HL-60 (cell line): ENCODE data around the gene SPAG7.

Experiments
- GABPA ChIP-seq: IDR thresholded peaks from 2 replicates; pipeline ENCODE4 v1.6.1; 2012; ENCODE audit warnings: low read depth
- POLR2AphosphoS5 ChIP-seq: IDR thresholded peaks from 2 replicates; pipeline ENCODE4 v1.6.1; 2012; ENCODE audit warnings: low read depth
- TF ChIP-seq, protein P1 (sequence below): IDR thresholded peaks from one replicate; pipeline ENCODE4 v1.5.1; 2011; ENCODE audit warnings: low read length, control low read depth, inconsistent platforms; ENCODE audit not compliant: insufficient read depth
- TF ChIP-seq, protein P2 (sequence below): IDR thresholded peaks from 2 replicates; pipeline ENCODE4 v1.6.1; 2012; ENCODE audit warnings: low read depth; ENCODE audit not compliant: insufficient replicate concordance

DNA sequence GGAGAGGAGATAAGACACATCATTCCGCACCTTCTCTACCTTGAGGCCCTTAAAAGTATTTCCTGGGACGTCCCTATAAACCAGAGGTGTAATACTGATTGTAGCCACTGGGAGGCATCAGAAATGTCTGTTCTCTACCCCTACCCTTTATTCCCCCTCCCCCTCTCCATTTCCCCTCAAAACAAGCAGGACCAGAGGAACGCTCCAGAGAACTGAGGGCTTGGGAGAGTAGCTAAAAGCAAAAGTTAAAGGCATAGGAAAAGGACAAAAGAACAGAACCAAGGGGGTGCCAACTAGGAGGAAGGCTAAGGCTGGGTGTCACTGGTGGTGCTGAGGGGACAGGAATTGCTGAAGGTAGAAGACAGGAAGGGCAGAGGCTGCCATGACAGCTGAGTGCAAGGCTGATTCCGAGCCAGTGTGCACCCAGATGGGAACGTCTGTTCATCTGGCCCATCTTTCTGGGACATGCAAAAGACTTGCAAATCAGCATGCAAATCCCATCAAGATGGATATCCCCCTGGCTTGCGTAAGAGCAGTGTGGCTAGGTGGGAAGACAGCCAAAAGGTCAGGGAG lies 13.1 kb upstream of the SPAG7 start:
- TF ChIP-seq, protein P1, sequence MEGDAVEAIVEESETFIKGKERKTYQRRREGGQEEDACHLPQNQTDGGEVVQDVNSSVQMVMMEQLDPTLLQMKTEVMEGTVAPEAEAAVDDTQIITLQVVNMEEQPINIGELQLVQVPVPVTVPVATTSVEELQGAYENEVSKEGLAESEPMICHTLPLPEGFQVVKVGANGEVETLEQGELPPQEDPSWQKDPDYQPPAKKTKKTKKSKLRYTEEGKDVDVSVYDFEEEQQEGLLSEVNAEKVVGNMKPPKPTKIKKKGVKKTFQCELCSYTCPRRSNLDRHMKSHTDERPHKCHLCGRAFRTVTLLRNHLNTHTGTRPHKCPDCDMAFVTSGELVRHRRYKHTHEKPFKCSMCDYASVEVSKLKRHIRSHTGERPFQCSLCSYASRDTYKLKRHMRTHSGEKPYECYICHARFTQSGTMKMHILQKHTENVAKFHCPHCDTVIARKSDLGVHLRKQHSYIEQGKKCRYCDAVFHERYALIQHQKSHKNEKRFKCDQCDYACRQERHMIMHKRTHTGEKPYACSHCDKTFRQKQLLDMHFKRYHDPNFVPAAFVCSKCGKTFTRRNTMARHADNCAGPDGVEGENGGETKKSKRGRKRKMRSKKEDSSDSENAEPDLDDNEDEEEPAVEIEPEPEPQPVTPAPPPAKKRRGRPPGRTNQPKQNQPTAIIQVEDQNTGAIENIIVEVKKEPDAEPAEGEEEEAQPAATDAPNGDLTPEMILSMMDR, result peak; percentile 19
- no peak for TF ChIP-seq POLR2AphosphoS5
- TF ChIP-seq, protein P2, sequence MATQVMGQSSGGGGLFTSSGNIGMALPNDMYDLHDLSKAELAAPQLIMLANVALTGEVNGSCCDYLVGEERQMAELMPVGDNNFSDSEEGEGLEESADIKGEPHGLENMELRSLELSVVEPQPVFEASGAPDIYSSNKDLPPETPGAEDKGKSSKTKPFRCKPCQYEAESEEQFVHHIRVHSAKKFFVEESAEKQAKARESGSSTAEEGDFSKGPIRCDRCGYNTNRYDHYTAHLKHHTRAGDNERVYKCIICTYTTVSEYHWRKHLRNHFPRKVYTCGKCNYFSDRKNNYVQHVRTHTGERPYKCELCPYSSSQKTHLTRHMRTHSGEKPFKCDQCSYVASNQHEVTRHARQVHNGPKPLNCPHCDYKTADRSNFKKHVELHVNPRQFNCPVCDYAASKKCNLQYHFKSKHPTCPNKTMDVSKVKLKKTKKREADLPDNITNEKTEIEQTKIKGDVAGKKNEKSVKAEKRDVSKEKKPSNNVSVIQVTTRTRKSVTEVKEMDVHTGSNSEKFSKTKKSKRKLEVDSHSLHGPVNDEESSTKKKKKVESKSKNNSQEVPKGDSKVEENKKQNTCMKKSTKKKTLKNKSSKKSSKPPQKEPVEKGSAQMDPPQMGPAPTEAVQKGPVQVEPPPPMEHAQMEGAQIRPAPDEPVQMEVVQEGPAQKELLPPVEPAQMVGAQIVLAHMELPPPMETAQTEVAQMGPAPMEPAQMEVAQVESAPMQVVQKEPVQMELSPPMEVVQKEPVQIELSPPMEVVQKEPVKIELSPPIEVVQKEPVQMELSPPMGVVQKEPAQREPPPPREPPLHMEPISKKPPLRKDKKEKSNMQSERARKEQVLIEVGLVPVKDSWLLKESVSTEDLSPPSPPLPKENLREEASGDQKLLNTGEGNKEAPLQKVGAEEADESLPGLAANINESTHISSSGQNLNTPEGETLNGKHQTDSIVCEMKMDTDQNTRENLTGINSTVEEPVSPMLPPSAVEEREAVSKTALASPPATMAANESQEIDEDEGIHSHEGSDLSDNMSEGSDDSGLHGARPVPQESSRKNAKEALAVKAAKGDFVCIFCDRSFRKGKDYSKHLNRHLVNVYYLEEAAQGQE, result no peak
- no peak for TF ChIP-seq GABPA
